IMR-90 (cell line): ENCODE measurements around the gene KLHL13. TPM values are rescaled to one million over a fixed set of nuclear protein-coding genes. Genes with fewer than 3 reads are reported as not detected.

ENCODE experiments used
- ATAC-seq: fragments of 200-7000 bp; cut with Tn5 transposase; 2 replicates; pipeline ENCODE4 v1.9.1; 2020; ENCODE audit warnings: low read depth, mild to moderate bottlenecking, moderate library complexity
- BruUV-seq: library from RNA; stranded (reverse); fragments of 400-500 nt; replicated peaks from 2 replicates; lab custom pipeline; 2021; lab: Mats Ljungman, UMichigan
- CTCF ChIA-PET: fragments of 300-600 bp; formaldehyde crosslinking; extraction: SDS; loops from one replicate; lab custom pipeline; 2021; ENCODE audit warnings: antibody characterized with exemption; lab: Yijun Ruan, JAX
- POLR2A ChIA-PET: fragments of 300-600 bp; sonication (Branson Sonifier 250); formaldehyde crosslinking; loops from one replicate; lab custom pipeline; 2022; ENCODE audit warnings: antibody characterized with exemption; ENCODE audit not compliant: unreplicated experiment; lab: Charles Lee
- DNase-seq: peaks from one replicate; pipeline ENCODE4 v3.0.0; 2013
- H2AFZ ChIP-seq: replicated peaks from 2 replicates; pipeline ENCODE3; 2013; ENCODE audit warnings: low read length, mild to moderate bottlenecking; ENCODE audit not compliant: poor library complexity
- H2AK5ac ChIP-seq: 2 replicates; pipeline ENCODE4 v1.6.1; 2013; ENCODE audit warnings: low read depth, low read length, inconsistent platforms
- H2AK9ac ChIP-seq: replicated peaks from 2 replicates; pipeline ENCODE3; 2013; ENCODE audit warnings: mild to moderate bottlenecking, low read depth, low read length, moderate library complexity; ENCODE audit not compliant: poor library complexity
- H2BK120ac ChIP-seq: 2 replicates; pipeline ENCODE4 v1.6.1; 2013; ENCODE audit warnings: low read depth, low read length, inconsistent platforms
- H2BK15ac ChIP-seq: 3 replicates; pipeline ENCODE4 v1.6.1; 2013; ENCODE audit warnings: low read depth, low read length, inconsistent platforms
- H2BK20ac ChIP-seq: 2 replicates; pipeline ENCODE4 v1.6.1; 2013; ENCODE audit warnings: low read depth, mild to moderate bottlenecking, inconsistent platforms, low read length, moderate library complexity
- H2BK5ac ChIP-seq: 2 replicates; pipeline ENCODE4 v1.6.1; 2013; ENCODE audit warnings: mild to moderate bottlenecking, low read depth, low read length, inconsistent platforms; ENCODE audit not compliant: poor library complexity, severe bottlenecking
- H3K14ac ChIP-seq: replicated peaks from 2 replicates; pipeline ENCODE4 v1.6.1; 2013; ENCODE audit warnings: low read depth, low read length, inconsistent platforms
- H3K18ac ChIP-seq: 2 replicates; pipeline ENCODE4 v1.6.1; 2013; ENCODE audit warnings: low read depth, low read length, control low read depth
- H3K23ac ChIP-seq: 2 replicates; pipeline ENCODE4 v1.6.1; 2013; ENCODE audit warnings: low read depth, low read length, inconsistent platforms
- H3K27ac ChIP-seq: 2 replicates; pipeline ENCODE4 v1.5.1; 2013; ENCODE audit warnings: mild to moderate bottlenecking, control low read depth, low read length; ENCODE audit not compliant: insufficient read depth
- H3K27me3 ChIP-seq: 2 replicates; pipeline ENCODE4 v1.6.1; 2013; ENCODE audit warnings: low read length; ENCODE audit not compliant: control insufficient read depth, insufficient read depth
- H3K36me3 ChIP-seq: 2 replicates; pipeline ENCODE4 v1.6.1; 2013; ENCODE audit warnings: low read length, mixed read lengths; ENCODE audit not compliant: control insufficient read depth, insufficient read depth
- H3K4ac ChIP-seq: 2 replicates; pipeline ENCODE4 v1.6.1; 2013; ENCODE audit warnings: low read depth, low read length, inconsistent platforms
- H3K4me1 ChIP-seq: 2 replicates; pipeline ENCODE4 v1.6.1; 2013; ENCODE audit warnings: low read length, mixed read lengths; ENCODE audit not compliant: control insufficient read depth, insufficient read depth
- H3K4me2 ChIP-seq: 2 replicates; pipeline ENCODE4 v1.6.1; 2013; ENCODE audit warnings: low read depth, mild to moderate bottlenecking, control low read depth, low read length, moderate library complexity
- H3K4me3 ChIP-seq: 2 replicates; pipeline ENCODE4 v1.5.1; 2013; ENCODE audit warnings: low read depth, mild to moderate bottlenecking, control low read depth, low read length, moderate library complexity; ENCODE audit not compliant: insufficient read depth
- H3K56ac ChIP-seq: 2 replicates; pipeline ENCODE4 v1.6.1; 2013; ENCODE audit warnings: low read length, inconsistent platforms; ENCODE audit not compliant: insufficient read depth; ENCODE audit errors: extremely low read depth
- H3K79me1 ChIP-seq, 2 experiments: 2 replicates each; pipeline ENCODE4 v1.6.1; 2013; ENCODE audit warnings: low read length in 2 of 2, inconsistent platforms in 1 of 2, low read depth in 1 of 2
- H3K9ac ChIP-seq: 2 replicates; pipeline ENCODE4 v1.6.1; 2013; ENCODE audit warnings: low read depth, low read length, control low read depth
- H3K9me1 ChIP-seq: 2 replicates; pipeline ENCODE4 v1.6.1; 2013; ENCODE audit warnings: low read length, inconsistent platforms; ENCODE audit not compliant: insufficient read depth
- H3K9me3 ChIP-seq: 2 replicates; pipeline ENCODE4 v1.6.1; 2013; ENCODE audit warnings: low read length; ENCODE audit not compliant: control insufficient read depth, insufficient read depth
- H4K20me1 ChIP-seq: 2 replicates; pipeline ENCODE4 v1.6.1; 2013; ENCODE audit warnings: low read length, inconsistent platforms; ENCODE audit not compliant: insufficient read depth
- H4K5ac ChIP-seq: 2 replicates; pipeline ENCODE4 v1.6.1; 2013; ENCODE audit warnings: mild to moderate bottlenecking, low read depth, low read length, control low read depth
- H4K8ac ChIP-seq, 2 experiments: 2 replicates each; pipeline ENCODE4 v1.6.1; 2013; ENCODE audit warnings: low read depth in 2 of 2, low read length in 2 of 2, control low read depth in 1 of 2, inconsistent platforms in 1 of 2
- H4K91ac ChIP-seq: 2 replicates; pipeline ENCODE4 v1.6.1; 2013; ENCODE audit warnings: low read depth, low read length, inconsistent platforms; ENCODE audit not compliant: insufficient read depth
- BHLHE40 ChIP-seq: fragments of 150-350 bp; IDR thresholded peaks from 2 replicates; pipeline ENCODE4 v1.6.1; 2016; ENCODE audit warnings: mild to moderate bottlenecking, low read depth, low read length
- CEBPB ChIP-seq: IDR thresholded peaks from 2 replicates; pipeline ENCODE4 v1.6.1; 2012; ENCODE audit warnings: low read depth, low read length, improper control_type of control experiment
- CHD1 ChIP-seq: IDR thresholded peaks from 2 replicates; pipeline ENCODE4 v1.6.1; 2012; ENCODE audit warnings: low read depth, low read length, improper control_type of control experiment
- CTCF ChIP-seq: conservative IDR thresholded peaks from 2 replicates; pipeline ENCODE4 v1.5.1; 2012; ENCODE audit warnings: mild to moderate bottlenecking, low read depth, low read length, improper control_type of control experiment
- ELK1 ChIP-seq: fragments of 150-350 bp; IDR thresholded peaks from 2 replicates; pipeline ENCODE4 v1.6.1; 2016; ENCODE audit warnings: low read depth, mild to moderate bottlenecking, low read length, moderate library complexity, borderline replicate concordance
- FOS ChIP-seq: fragments of 150-350 bp; IDR thresholded peaks from 2 replicates; pipeline ENCODE4 v1.6.1; 2016; ENCODE audit warnings: low read depth, low read length
- MAFK ChIP-seq: IDR thresholded peaks from 2 replicates; pipeline ENCODE4 v1.6.1; 2012; ENCODE audit warnings: low read depth, low read length, improper control_type of control experiment
- MAZ ChIP-seq: IDR thresholded peaks from 2 replicates; pipeline ENCODE4 v1.6.1; 2012; ENCODE audit warnings: low read depth, mild to moderate bottlenecking, low read length, improper control_type of control experiment, moderate library complexity, borderline replicate concordance
- MXI1 ChIP-seq: IDR thresholded peaks from 2 replicates; pipeline ENCODE4 v1.6.1; 2012; ENCODE audit warnings: low read depth, mild to moderate bottlenecking, low read length, moderate library complexity, borderline replicate concordance
- NFE2L2 ChIP-seq: fragments of 150-350 bp; IDR thresholded peaks from 2 replicates; pipeline ENCODE4 v1.6.1; 2016; ENCODE audit warnings: low read depth, mild to moderate bottlenecking, low read length
- POLR2A ChIP-seq: IDR thresholded peaks from 2 replicates; pipeline ENCODE4 v1.6.1; 2012; ENCODE audit warnings: mild to moderate bottlenecking, low read depth, low read length
- RAD21 ChIP-seq: IDR thresholded peaks from 2 replicates; pipeline ENCODE4 v1.6.1; 2012; ENCODE audit warnings: low read length, improper control_type of control experiment
- RCOR1 ChIP-seq: IDR thresholded peaks from 2 replicates; pipeline ENCODE4 v1.6.1; 2012; ENCODE audit warnings: mild to moderate bottlenecking, low read length, improper control_type of control experiment; ENCODE audit not compliant: insufficient replicate concordance
- RFX5 ChIP-seq: IDR thresholded peaks from 2 replicates; pipeline ENCODE4 v1.8.0; 2012; ENCODE audit warnings: low read depth, mild to moderate bottlenecking, low read length, moderate library complexity
- SMC3 ChIP-seq: fragments of 150-350 bp; IDR thresholded peaks from 2 replicates; pipeline ENCODE4 v1.6.1; 2016; ENCODE audit warnings: low read depth, mild to moderate bottlenecking, antibody characterized with exemption, low read length, moderate library complexity
- USF2 ChIP-seq: fragments of 150-350 bp; IDR thresholded peaks from 2 replicates; pipeline ENCODE4 v1.6.1; 2017; ENCODE audit warnings: mild to moderate bottlenecking, antibody characterized with exemption, low read length, low read depth
- dilution Hi-C: fragments of 300-500 bp; cut with HindIII; formaldehyde crosslinking; loops from one replicate; pipeline ENCODE4 v1.14.3; 2018; ENCODE audit warnings: low sequenced_read_pairs; ENCODE audit not compliant: unreplicated experiment
- in situ Hi-C: fragments of 300-500 bp; cut with MboI; formaldehyde crosslinking; loops from 3 replicates; pipeline ENCODE4 v1.14.3; 2019; ENCODE audit warnings: low sequenced_read_pairs, inconsistent platforms, mixed read lengths
- intact Hi-C: fragments of 100-400 bp; cut with micrococcal nuclease; formaldehyde crosslinking; loops from 2 replicates; pipeline ENCODE4 v1.10.0; 2022
- polyA plus RNA-seq, 3 experiments: library from polyadenylated mRNA; depleted of rRNA; stranded (reverse); fragments of >200 nt; gene quantifications; 2 replicates each; pipeline ENCODE4 v1.2.3, GENCODE V29; 2012; ENCODE audit warnings: low replicate concordance in 1 of 3
- total RNA-seq: library from RNA; depleted of rRNA; stranded (reverse); fragments of >200 nt; gene quantifications from 2 replicates; pipeline ENCODE4 v1.2.3, GENCODE V29; 2012

The KLHL13 gene
- total and polyA plus RNA-seq, 2 of the 4 experiments (the other 2 are of a cell fraction) = 4.0 to 12.5 TPM

GRCh38 chrX:118129681-118130080 lies 13.1 kb upstream of the KLHL13 start:
- H3K27ac ChIP-seq = no peak overlapping the region
- no peak overlapping the region for H3K14ac ChIP-seq
- no peak overlapping the region for H4K8ac ChIP-seq
- no peaks in the 10 kb centered on the region for H3K9me3 ChIP-seq
- no peaks in the 10 kb centered on the region for H3K36me3 ChIP-seq
- no peak overlapping the region for H4K5ac ChIP-seq
- H2BK20ac ChIP-seq = no peak overlapping the region
- no peak overlapping the region for H3K18ac ChIP-seq
- no peak for ATAC-seq
- no peaks in the 10 kb centered on the region for H3K27me3 ChIP-seq
- no peak overlapping the region for H2AK5ac ChIP-seq
- H3K4me3 ChIP-seq = no peak overlapping the region
- TF ChIP-seq MAZ (no peak), RAD21 (no peak), CTCF (no peak), MXI1 (no peak), CEBPB (no peak), RCOR1 (no peak), ELK1 (no peak), POLR2A (no peak), CHD1 (no peak), BHLHE40 (no peak), MAFK (no peak), USF2 (no peak), NFE2L2 (no peak), RFX5 (no peak), SMC3 (no peak), FOS (no peak)
- H3K79me1 ChIP-seq = no peaks in the 10 kb centered on the region
- H3K4me1 ChIP-seq = no peaks in the 10 kb centered on the region
- H3K23ac ChIP-seq = no peak overlapping the region
- dilution Hi-C loops = no loop called here
- CTCF ChIA-PET = no interaction called here
- H2BK15ac ChIP-seq = no peak overlapping the region
- no peak overlapping the region for H4K91ac ChIP-seq
- H2AK9ac ChIP-seq = no peak overlapping the region
- intact Hi-C loops = no loop called here
- no peak overlapping the region for H3K9ac ChIP-seq
- H3K4ac ChIP-seq = no peak overlapping the region
- POLR2A ChIA-PET = no interaction called here
- H3K4me2 ChIP-seq = no peak overlapping the region
- H3K56ac ChIP-seq = no peak overlapping the region
- H3K9me1 ChIP-seq = no peaks in the 10 kb centered on the region
- H2BK5ac ChIP-seq = no peak overlapping the region
- no TSS peak for BruUV-seq
- no peak overlapping the region for H2BK120ac ChIP-seq
- no peaks in the 10 kb centered on the region for H4K20me1 ChIP-seq
- DNase-seq = no peak
- in situ Hi-C loops = no loop called here
- no peak overlapping the region for H2AFZ ChIP-seq
